Measurements from ENCODE around the gene SNX18. TPM values are rescaled to one million over a fixed set of nuclear protein-coding genes. Genes with fewer than 3 reads are reported as not detected.

The SNX18 gene
- total and polyA plus RNA-seq, 2 of the 8 experiments (the other 6 are each of a cell fraction or from before 2014, with no cell fraction given), result 5.8 to 17.7 TPM

DNA sequence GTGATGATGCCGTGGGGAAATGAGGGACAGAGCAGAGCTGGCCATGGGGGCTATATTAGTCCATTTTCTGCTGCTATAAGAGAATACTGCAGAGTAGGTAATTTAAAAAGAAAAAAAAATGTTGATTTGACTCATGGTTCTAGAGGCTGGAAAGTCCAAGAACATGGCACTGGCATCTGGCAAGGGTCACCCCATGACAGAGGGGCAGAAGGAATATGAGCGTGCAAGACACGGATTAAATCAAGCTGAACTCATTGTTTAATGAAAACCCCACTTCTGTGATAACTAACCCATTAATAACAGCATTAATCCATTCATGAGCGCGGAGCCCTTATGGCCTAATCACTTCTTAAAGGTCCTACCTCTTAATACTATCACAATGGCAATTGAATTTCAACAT, 68.8 kb downstream of the SNX18 start:
- Histone ChIP-seq H3K4me1 (replicated peaks in 1 of 4; ENCODE audit: control insufficient read depth in 3 of 4, insufficient read depth in 4 of 4, low read length in 3 of 4) (no peaks in the 10 kb centered on the region), H3K4me2 (ENCODE audit: insufficient read depth in 1 of 2, low read depth in 2 of 2, low read length in 2 of 2) (no peak overlapping the region), H3K36me3 (ENCODE audit: control insufficient read depth in 2 of 4, insufficient read depth in 4 of 4, low read length in 3 of 4) (no peaks in the 10 kb centered on the region), H3K27me3 (replicated peaks in 1 of 4; ENCODE audit: control insufficient read depth in 3 of 4, extremely low read depth in 1 of 4, insufficient read depth in 3 of 4, low read length in 3 of 4) (no peaks in the 10 kb centered on the region), H4K91ac (replicated peaks; ENCODE audit: insufficient read length, low read length) (no peak overlapping the region), H2BK12ac (ENCODE audit: low read depth, low read length) (no peak overlapping the region), H2BK120ac (replicated peaks; ENCODE audit: low read depth, low read length) (no peak overlapping the region), H3K23me2 (ENCODE audit: low read depth, low read length) (no peaks in the 10 kb centered on the region), H2BK20ac (ENCODE audit: low read length) (no peak overlapping the region), H3K4me3 (ENCODE audit: extremely low read depth in 1 of 4, insufficient read depth in 2 of 4, low read depth in 3 of 4, low read length in 4 of 4) (no peak overlapping the region), H3K9ac (replicated peaks in 1 of 4; ENCODE audit: extremely low read depth in 1 of 4, low read depth in 3 of 4, low read length in 3 of 4) (no peak overlapping the region), H3K18ac (ENCODE audit: extremely low read depth, low read length) (no peak overlapping the region), H3K27ac (ENCODE audit: low read depth, low read length) (no peak overlapping the region), H4K5ac (ENCODE audit: insufficient read length, low read depth, low read length) (no peak overlapping the region), H3K56ac (replicated peaks; ENCODE audit: insufficient read length, low read depth, low read length) (no peak overlapping the region), H3K79me2 (ENCODE audit: control insufficient read depth in 1 of 2, insufficient read depth in 2 of 2, low read length in 2 of 2) (no peaks in the 10 kb centered on the region), H3K14ac (ENCODE audit: insufficient read length) (no peak overlapping the region), H2BK5ac (ENCODE audit: low read depth, low read length) (no peak overlapping the region), H3K79me1 (ENCODE audit: low read depth, low read length) (no peaks in the 10 kb centered on the region), H2BK15ac (ENCODE audit: low read length) (no peak overlapping the region), H4K20me1 (replicated peaks in 1 of 2; ENCODE audit: control insufficient read depth in 1 of 2, insufficient read depth in 2 of 2, low read length in 2 of 2) (no peaks in the 10 kb centered on the region), H2AK5ac (ENCODE audit: low read depth, low read length) (no peak overlapping the region), H3K9me3 (ENCODE audit: insufficient read depth in 2 of 2, low read depth in 1 of 2, low read length in 1 of 2) (0 out of 4 replicates have a peak, but pooled peaks cover 0 to 2% of the 10 kb centered on the region in 2 experiments), H3K23ac (ENCODE audit: insufficient read length) (no peak overlapping the region), H2AFZ (ENCODE audit: low read length) (no peak overlapping the region), H3K4ac (replicated peaks; ENCODE audit: insufficient read length, low read depth, low read length) (no peak overlapping the region), H4K8ac (ENCODE audit: extremely low read depth, insufficient read depth, low read length) (no peak overlapping the region)
- 92% methylated on average over 5 of the region's 5 CpGs; no CpG with 5 or more reads in 1 of the 2 experiments for WGBS, 2 experiments (ENCODE audit: extremely low coverage in 1 of 2, insufficient coverage in 1 of 2, insufficient read length in 1 of 2, insufficient replicate concordance in 2 of 2, low coverage in 1 of 2, low lambda C conversion rate in 2 of 2, missing lambda C conversion rate in 1 of 2)
- ChIA-PET POLR2A (ENCODE audit: partially characterized antibody) (no interaction called here), CTCF (ENCODE audit: partially characterized antibody) (interaction anchor here (0.6 kb wide), 1 partner anchor 313 kb away, joined by 3 read pairs; no protein-coding TSS in a partner anchor)
- DNase-seq (ENCODE audit: low read depth in 1 of 2, low spot score in 2 of 2) (no peak), FAIRE-seq (no peak)
- TF ChIP-seq SIRT6 (IDR thresholded peaks at IDR 0.05; ENCODE audit: low read length), result no peak
- no peak for TF ChIP-seq CBX5 (IDR thresholded peaks at IDR 0.05; ENCODE audit: low read depth, low read length)
- TF ChIP-seq ZNF274 (IDR thresholded peaks at IDR 0.05; ENCODE audit: borderline replicate concordance, extremely low read depth, low read length), result no peak
- TF ChIP-seq GABPA (IDR thresholded peaks at IDR 0.05; ENCODE audit: borderline replicate concordance, insufficient read depth, low read length), result no peak
- TF ChIP-seq TAF1 (IDR thresholded peaks at IDR 0.05; ENCODE audit: low read depth, low read length), result no peak
- TF ChIP-seq, protein P1, sequence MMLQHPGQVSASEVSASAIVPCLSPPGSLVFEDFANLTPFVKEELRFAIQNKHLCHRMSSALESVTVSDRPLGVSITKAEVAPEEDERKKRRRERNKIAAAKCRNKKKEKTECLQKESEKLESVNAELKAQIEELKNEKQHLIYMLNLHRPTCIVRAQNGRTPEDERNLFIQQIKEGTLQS (IDR thresholded peaks at IDR 0.05; ENCODE audit: insufficient read depth, low read depth, low read length), result no peak
- TF ChIP-seq, protein P2, sequence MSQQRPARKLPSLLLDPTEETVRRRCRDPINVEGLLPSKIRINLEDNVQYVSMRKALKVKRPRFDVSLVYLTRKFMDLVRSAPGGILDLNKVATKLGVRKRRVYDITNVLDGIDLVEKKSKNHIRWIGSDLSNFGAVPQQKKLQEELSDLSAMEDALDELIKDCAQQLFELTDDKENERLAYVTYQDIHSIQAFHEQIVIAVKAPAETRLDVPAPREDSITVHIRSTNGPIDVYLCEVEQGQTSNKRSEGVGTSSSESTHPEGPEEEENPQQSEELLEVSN (IDR thresholded peaks at IDR 0.05), result no peak
- TF ChIP-seq SUZ12 (IDR thresholded peaks at IDR 0.05; ENCODE audit: low read length), result no peak
- TF ChIP-seq ASH2L (IDR thresholded peaks at IDR 0.05; ENCODE audit: low read length), result no peak
- no peak for TF ChIP-seq CEBPB (IDR thresholded peaks at IDR 0.05; ENCODE audit: low read depth, low read length)
- TF ChIP-seq CBX8 (IDR thresholded peaks at IDR 0.05; ENCODE audit: borderline replicate concordance, low read depth, low read length), result no peak
- TF ChIP-seq HDAC2 (IDR thresholded peaks at IDR 0.05; ENCODE audit: borderline replicate concordance in 1 of 2, low read depth in 2 of 2, low read length in 2 of 2), result no peak
- TF ChIP-seq CREB1 (IDR thresholded peaks at IDR 0.05), result no peak
- TF ChIP-seq TBP (IDR thresholded peaks at IDR 0.05; ENCODE audit: low read depth, low read length), result no peak

Data from H1 (cell line).